Astrocyte of the spinal cord (primary cell): ENCODE measurements around the gene ACTL9.
A peak's percentile ranks its signal among the peaks of the same experiment; 100 is the strongest.

Source experiments
- DNase-seq: peaks from one replicate; pipeline ENCODE4 v3.0.0; 2011; ENCODE audit warnings: low read depth, low spot score
- H3K4me3 ChIP-seq: 2 replicates; pipeline ENCODE4 v1.5.1; 2011; ENCODE audit warnings: low read depth, mild to moderate bottlenecking, low read length, moderate library complexity
- in situ Hi-C: cut with HindIII; loops from 2 replicates; pipeline ENCODE4 v1.10.0; 2017; ENCODE audit warnings: low sequenced_read_pairs
- TF ChIP-seq, protein P1 (sequence below): IDR thresholded peaks from 2 replicates; pipeline ENCODE4 v1.5.1; 2012; ENCODE audit warnings: low read depth, mild to moderate bottlenecking, low read length, inconsistent platforms

The ACTL9 gene

GRCh38 chr19:8697671-8698432 lies 743 bp downstream of the ACTL9 start:
- H3K4me3 ChIP-seq = no peak overlapping the region
- in situ Hi-C loops = no loop called here
- TF ChIP-seq, protein P1, sequence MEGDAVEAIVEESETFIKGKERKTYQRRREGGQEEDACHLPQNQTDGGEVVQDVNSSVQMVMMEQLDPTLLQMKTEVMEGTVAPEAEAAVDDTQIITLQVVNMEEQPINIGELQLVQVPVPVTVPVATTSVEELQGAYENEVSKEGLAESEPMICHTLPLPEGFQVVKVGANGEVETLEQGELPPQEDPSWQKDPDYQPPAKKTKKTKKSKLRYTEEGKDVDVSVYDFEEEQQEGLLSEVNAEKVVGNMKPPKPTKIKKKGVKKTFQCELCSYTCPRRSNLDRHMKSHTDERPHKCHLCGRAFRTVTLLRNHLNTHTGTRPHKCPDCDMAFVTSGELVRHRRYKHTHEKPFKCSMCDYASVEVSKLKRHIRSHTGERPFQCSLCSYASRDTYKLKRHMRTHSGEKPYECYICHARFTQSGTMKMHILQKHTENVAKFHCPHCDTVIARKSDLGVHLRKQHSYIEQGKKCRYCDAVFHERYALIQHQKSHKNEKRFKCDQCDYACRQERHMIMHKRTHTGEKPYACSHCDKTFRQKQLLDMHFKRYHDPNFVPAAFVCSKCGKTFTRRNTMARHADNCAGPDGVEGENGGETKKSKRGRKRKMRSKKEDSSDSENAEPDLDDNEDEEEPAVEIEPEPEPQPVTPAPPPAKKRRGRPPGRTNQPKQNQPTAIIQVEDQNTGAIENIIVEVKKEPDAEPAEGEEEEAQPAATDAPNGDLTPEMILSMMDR = peak; percentile 6
- no peak for DNase-seq

DNA sequence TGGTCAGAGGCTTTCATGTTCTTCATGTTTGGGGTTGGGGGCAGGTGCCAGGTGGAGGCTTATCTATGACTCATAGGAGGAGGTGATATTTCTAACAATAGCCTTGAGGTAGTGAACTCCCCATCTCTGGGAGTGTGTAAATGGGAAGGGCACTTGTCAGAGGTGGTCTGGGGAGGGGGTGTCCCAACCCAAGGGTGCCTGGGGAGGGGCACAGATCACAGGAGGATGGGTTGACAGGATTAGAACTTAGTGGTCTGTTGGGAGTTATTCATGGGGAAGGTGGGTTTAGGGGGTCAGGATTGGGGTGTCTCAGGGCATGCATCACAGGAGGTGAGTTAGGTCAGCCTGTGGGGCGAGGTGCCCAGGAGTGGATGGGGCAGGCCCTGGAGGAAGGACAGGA lies 1.6 kb downstream of the ACTL9 start:
- in situ Hi-C loops = no loop called here
- DNase-seq = no peak
- TF ChIP-seq, protein P1 = no peak
- H3K4me3 ChIP-seq = no peak overlapping the region

GRCh38 chr19:8695911-8696310 lies 2.7 kb downstream of the ACTL9 start:
- TF ChIP-seq, protein P1 = no peak
- DNase-seq = no peak
- H3K4me3 ChIP-seq = no peak overlapping the region
- in situ Hi-C loops = no loop called here

DNA sequence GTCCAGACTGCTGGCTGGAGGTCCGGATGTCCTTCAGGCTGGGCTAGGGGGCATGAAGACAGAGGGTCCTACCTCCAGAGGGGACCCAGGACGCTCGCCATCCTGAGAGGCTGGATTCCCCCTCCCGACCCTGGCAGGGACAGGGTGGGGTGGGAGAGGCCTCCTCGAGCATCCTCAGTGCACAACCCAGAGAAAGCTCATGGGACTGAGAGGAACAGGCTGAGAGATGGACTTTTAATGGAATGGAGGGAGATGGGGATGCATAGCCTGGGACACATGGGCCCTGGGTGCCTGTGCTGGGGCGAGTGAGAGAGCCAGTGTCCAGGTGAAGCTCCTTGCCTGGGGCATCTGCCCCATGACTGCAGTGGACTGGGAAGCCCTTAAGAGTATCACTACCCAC lies 3.1 kb downstream of the ACTL9 start:
- no peak for DNase-seq
- no peak overlapping the region for H3K4me3 ChIP-seq
- TF ChIP-seq, protein P1 = no peak
- in situ Hi-C loops = no loop called here

DNA sequence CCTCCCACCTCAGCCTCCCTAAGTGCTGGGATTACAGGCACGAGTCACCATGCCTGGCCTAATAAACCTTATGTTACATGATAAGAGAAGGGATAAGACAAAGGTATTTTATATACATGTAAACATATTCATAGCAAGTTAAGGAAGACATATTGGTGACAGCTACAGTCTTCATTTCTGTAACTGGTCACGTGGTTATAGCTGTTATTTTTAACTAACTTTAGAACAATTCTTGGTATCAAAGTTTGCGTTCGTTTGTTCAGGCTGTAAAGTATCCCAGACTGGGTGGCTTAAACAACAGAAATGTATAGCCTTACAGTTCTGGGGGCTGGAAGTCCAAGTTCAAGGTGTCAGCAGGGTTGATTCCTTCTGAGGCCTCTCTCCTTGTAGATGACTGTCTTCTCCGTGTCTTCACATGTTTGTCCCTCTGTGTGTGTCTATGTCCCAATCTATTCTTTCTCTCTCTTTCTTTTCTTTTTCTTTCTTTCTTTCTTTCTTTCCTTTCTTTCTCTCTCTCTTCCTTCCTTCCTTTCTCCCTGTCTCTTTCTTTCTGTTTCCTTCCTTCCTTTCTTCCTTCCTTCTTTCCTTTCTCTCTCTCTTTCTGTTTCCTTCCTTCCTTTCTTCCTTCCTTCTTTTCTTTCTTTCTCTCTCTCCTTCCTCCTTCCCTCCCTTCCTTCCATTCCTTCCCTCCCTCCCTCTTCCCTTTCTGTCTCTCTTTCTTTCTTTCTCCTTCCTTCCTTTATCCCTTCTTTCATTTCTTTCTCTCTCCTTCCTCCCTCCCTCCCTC lies 7.6 kb downstream of the ACTL9 start:
- DNase-seq = no peak
- in situ Hi-C loops = no loop called here
- H3K4me3 ChIP-seq = no peak overlapping the region
- TF ChIP-seq, protein P1 = no peak

- TF ChIP-seq, protein P1 = no peak
- H3K4me3 ChIP-seq = no peak overlapping the region
- no peak for DNase-seq
- in situ Hi-C loops = no loop called here
These were observed 9.7 kb downstream of the ACTL9 start for GRCh38 chr19:8688930-8689329.
